ENCODE results near the gene FKBP14.

GRCh38 chr7:29974286-29974685, 52.2 kb downstream of the FKBP14 start:
- TF ChIP-seq CTCF (IDR thresholded peaks at IDR 0.05): no peak
- TF ChIP-seq POLR2A (IDR thresholded peaks at IDR 0.05): no peak
